ENCODE data around the gene ADPRH.

GRCh38 chr3:119630128-119630879, 51.0 kb downstream of the ADPRH start:
- TF ChIP-seq CTCF (IDR thresholded peaks at IDR 0.05) (no peak), POLR2A (IDR thresholded peaks at IDR 0.05) (peak in 1 of 2 donors; percentile 9)
